Measurements from ENCODE around the gene CCDC92B. TPM values are rescaled to one million over a fixed set of nuclear protein-coding genes. Genes with fewer than 3 reads are reported as not detected.

The CCDC92B gene
- total RNA-seq, 1 experiment from 2014 or later: 0.09 TPM

DNA sequence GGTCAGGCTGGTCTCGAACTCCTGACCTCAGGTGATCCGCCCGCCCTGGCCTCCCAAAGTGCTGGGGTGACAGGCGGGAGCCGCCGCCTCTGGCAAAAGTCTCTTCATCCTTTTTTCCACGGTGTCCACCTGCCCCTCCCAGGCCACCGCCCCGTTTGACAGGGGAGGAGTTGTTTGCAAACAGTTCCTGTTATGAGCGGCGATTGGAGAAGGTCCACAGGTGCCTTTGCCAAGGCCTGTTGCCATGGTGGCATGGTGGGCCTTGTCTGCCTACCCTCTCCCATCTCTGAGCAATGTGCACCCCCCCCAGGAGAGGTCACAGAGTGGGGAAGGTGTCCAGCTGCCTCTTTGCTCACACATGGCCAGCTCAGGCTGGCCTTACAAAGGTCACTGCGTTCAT, 30.8 kb upstream of the CCDC92B start:
- intact Hi-C loops (cut with micrococcal nuclease; ENCODE audit: unreplicated experiment): no loop called here
- TF ChIP-seq, protein P1, sequence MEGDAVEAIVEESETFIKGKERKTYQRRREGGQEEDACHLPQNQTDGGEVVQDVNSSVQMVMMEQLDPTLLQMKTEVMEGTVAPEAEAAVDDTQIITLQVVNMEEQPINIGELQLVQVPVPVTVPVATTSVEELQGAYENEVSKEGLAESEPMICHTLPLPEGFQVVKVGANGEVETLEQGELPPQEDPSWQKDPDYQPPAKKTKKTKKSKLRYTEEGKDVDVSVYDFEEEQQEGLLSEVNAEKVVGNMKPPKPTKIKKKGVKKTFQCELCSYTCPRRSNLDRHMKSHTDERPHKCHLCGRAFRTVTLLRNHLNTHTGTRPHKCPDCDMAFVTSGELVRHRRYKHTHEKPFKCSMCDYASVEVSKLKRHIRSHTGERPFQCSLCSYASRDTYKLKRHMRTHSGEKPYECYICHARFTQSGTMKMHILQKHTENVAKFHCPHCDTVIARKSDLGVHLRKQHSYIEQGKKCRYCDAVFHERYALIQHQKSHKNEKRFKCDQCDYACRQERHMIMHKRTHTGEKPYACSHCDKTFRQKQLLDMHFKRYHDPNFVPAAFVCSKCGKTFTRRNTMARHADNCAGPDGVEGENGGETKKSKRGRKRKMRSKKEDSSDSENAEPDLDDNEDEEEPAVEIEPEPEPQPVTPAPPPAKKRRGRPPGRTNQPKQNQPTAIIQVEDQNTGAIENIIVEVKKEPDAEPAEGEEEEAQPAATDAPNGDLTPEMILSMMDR (conservative IDR thresholded peaks at IDR 0.05; ENCODE audit: low read depth, low read length): no peak
- no peak for TF ChIP-seq EZH2 (IDR thresholded peaks at IDR 0.05; ENCODE audit: borderline replicate concordance, low read depth, low read length, poor library complexity, severe bottlenecking)
- CTCF ChIA-PET: no interaction called here
- Histone ChIP-seq H3K4me3 (ENCODE audit: low read depth, low read length, poor library complexity, severe bottlenecking) (no peak overlapping the region), H3K27me3 (replicated peaks; ENCODE audit: insufficient read depth, low read depth, low read length, poor library complexity) (peaks cover 28% of the 10 kb centered on the region), H3K9me3 (ENCODE audit: low read depth, low read length, poor library complexity, severe bottlenecking) (no peaks in the 10 kb centered on the region), H3K36me3 (ENCODE audit: insufficient read depth, low read length, poor library complexity, severe bottlenecking) (no peaks in the 10 kb centered on the region), H3K27ac (ENCODE audit: low read depth, low read length, poor library complexity, severe bottlenecking) (no peak overlapping the region), H3K4me1 (ENCODE audit: insufficient read depth, low read length, poor library complexity, severe bottlenecking) (no peaks in the 10 kb centered on the region)
- POLR2A ChIA-PET (ENCODE audit: low non-redundant PET): no interaction called here
- no peak for DNase-seq (ENCODE audit: low spot score)
- BruUV-seq (replicated peaks): no TSS peak

DNA sequence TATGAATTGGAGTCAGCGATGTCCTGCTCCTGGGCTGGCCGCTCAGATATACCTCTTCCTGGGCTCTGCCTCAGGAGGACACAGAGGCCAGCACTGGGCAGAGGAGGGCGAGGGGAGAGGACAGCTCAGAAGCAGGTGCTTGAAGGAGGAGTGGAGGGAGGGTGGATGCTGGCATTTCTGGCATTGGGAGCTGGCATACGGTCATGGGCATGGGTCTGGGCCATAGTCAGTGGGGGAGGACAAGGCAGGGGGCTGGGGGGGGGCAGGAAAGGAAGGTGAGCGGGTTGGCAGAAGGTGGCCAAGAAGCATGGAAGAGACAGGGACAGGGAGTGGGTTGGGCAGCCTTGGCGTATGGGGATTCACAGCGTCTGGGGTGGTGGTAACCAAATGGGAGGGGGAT, 30.1 kb upstream of the CCDC92B start:
- H3K4me3 ChIP-seq (ENCODE audit: low read depth, low read length, poor library complexity, severe bottlenecking): no peak overlapping the region
- no peak overlapping the region for H3K27ac ChIP-seq (ENCODE audit: low read depth, low read length, poor library complexity, severe bottlenecking)
- H3K4me1 ChIP-seq (ENCODE audit: insufficient read depth, low read length, poor library complexity, severe bottlenecking): no peaks in the 10 kb centered on the region
- no TSS peak for BruUV-seq (replicated peaks)
- ChIA-PET POLR2A (ENCODE audit: low non-redundant PET) (no interaction called here), CTCF (no interaction called here)
- no peak for TF ChIP-seq EZH2 (IDR thresholded peaks at IDR 0.05; ENCODE audit: borderline replicate concordance, low read depth, low read length, poor library complexity, severe bottlenecking)
- TF ChIP-seq, protein P1 (conservative IDR thresholded peaks at IDR 0.05; ENCODE audit: low read depth, low read length): no peak
- intact Hi-C loops (cut with micrococcal nuclease; ENCODE audit: unreplicated experiment): no loop called here
- peaks cover 28% of the 10 kb centered on the region for H3K27me3 ChIP-seq (replicated peaks; ENCODE audit: insufficient read depth, low read depth, low read length, poor library complexity)
- no peaks in the 10 kb centered on the region for H3K9me3 ChIP-seq (ENCODE audit: low read depth, low read length, poor library complexity, severe bottlenecking)
- H3K36me3 ChIP-seq (ENCODE audit: insufficient read depth, low read length, poor library complexity, severe bottlenecking): no peaks in the 10 kb centered on the region
- DNase-seq (ENCODE audit: low spot score): no peak

DNA sequence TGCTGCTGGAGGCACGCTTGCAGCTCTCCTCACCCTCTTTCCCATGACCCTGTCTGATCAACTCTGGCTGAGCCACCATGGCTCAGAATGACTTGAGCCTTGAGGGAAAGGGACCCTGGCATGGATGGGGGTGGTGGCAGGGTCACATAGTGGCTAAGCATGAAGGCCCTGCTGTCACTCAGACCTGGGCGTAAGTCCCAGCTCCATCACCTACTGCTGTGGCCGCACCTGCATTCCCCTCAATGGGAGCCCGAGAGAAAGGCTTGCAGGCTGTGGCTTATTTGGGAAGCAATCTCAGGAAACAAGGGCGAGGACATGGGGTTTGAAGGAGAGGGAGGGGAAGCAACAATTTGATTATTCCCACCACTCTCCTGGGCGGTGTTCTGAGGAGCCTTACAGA, 29.0 kb upstream of the CCDC92B start:
- H3K27ac ChIP-seq (ENCODE audit: low read depth, low read length, poor library complexity, severe bottlenecking): no peak overlapping the region
- peaks cover 33% of the 10 kb centered on the region for H3K27me3 ChIP-seq (replicated peaks; ENCODE audit: insufficient read depth, low read depth, low read length, poor library complexity)
- no peak for TF ChIP-seq EZH2 (IDR thresholded peaks at IDR 0.05; ENCODE audit: borderline replicate concordance, low read depth, low read length, poor library complexity, severe bottlenecking)
- TF ChIP-seq, protein P1 (conservative IDR thresholded peaks at IDR 0.05; ENCODE audit: low read depth, low read length): no peak
- no peaks in the 10 kb centered on the region for H3K9me3 ChIP-seq (ENCODE audit: low read depth, low read length, poor library complexity, severe bottlenecking)
- BruUV-seq (replicated peaks): no TSS peak
- H3K36me3 ChIP-seq (ENCODE audit: insufficient read depth, low read length, poor library complexity, severe bottlenecking): no peaks in the 10 kb centered on the region
- no peaks in the 10 kb centered on the region for H3K4me1 ChIP-seq (ENCODE audit: insufficient read depth, low read length, poor library complexity, severe bottlenecking)
- H3K4me3 ChIP-seq (ENCODE audit: low read depth, low read length, poor library complexity, severe bottlenecking): no peak overlapping the region
- intact Hi-C loops (cut with micrococcal nuclease; ENCODE audit: unreplicated experiment): no loop called here
- ChIA-PET CTCF (no interaction called here), POLR2A (ENCODE audit: low non-redundant PET) (no interaction called here)
- no peak for DNase-seq (ENCODE audit: low spot score)
